ENCODE results near the gene CRYGD.
"Not testable (repeated sequence)": the region's sequence is repeated elsewhere in the genome, so short reads cannot be mapped to it uniquely, and the experiment has no call there.

- TF ChIP-seq NR2F6 (IDR thresholded peaks at IDR 0.05); NR2F6 (CRISPR knock-in tag; IDR thresholded peaks at IDR 0.05); BRF2 (CRISPR knock-in tag; IDR thresholded peaks at IDR 0.05); ZNF562 (CRISPR knock-in tag; IDR thresholded peaks at IDR 0.05; ENCODE audit: borderline replicate concordance); RAD21 (CRISPR knock-in tag; IDR thresholded peaks at IDR 0.05); DPF2 (CRISPR knock-in tag; IDR thresholded peaks at IDR 0.05; ENCODE audit: borderline replicate concordance, low read depth); KLF9 (CRISPR knock-in tag; IDR thresholded peaks at IDR 0.05; ENCODE audit: low read depth); ZBTB2 (CRISPR knock-in tag; IDR thresholded peaks at IDR 0.05; ENCODE audit: low read depth); CENPBD1 (CRISPR knock-in tag; IDR thresholded peaks at IDR 0.05; ENCODE audit: borderline replicate concordance, low read depth); ZBTB40 (IDR thresholded peaks at IDR 0.05); ZBTB40 (CRISPR knock-in tag; IDR thresholded peaks at IDR 0.05); HNRNPH1 (optimal IDR thresholded peaks at IDR 0.05; ENCODE audit: low read depth, low read length); MZF1 (CRISPR knock-in tag; IDR thresholded peaks at IDR 0.05; ENCODE audit: borderline replicate concordance); RFX5 (IDR thresholded peaks at IDR 0.05; ENCODE audit: low read depth, low read length); EHMT2 (IDR thresholded peaks at IDR 0.05; ENCODE audit: borderline replicate concordance, low read depth, low read length); LRRFIP1 (CRISPR knock-in tag; conservative IDR thresholded peaks at IDR 0.05): not testable (repeated sequence)
Observed at GRCh38 chr2:208112273-208112745, 12.0 kb downstream of the CRYGD start.

All from HepG2 (cell line).